ENCODE measurements around the gene ROR1. TPM values are rescaled to one million over a fixed set of nuclear protein-coding genes. Genes with fewer than 3 reads are reported as not detected.

The ROR1 gene
- total RNA-seq, 1 experiment from 2014 or later: 2.7 TPM

GRCh38 chr1:63866084-63866483 lies 92.3 kb downstream of the ROR1 start:
- Histone ChIP-seq H3K9me2 (ENCODE audit: insufficient read depth) (no peaks in the 10 kb centered on the region), H3K27me3 (ENCODE audit: insufficient read depth, low read length) (no peaks in the 10 kb centered on the region), H3K4me1 (ENCODE audit: control insufficient read depth in 1 of 2, insufficient read depth in 2 of 2, low read length in 2 of 2) (peaks cover 3 to 17% of the 10 kb centered on the region in 2 experiments; a peak in 3 of 4 replicates), H3K27ac (ENCODE audit: low read depth, low read length) (no peak overlapping the region), H3K9ac (ENCODE audit: low read length) (no peak overlapping the region), H3K4me3 (replicated peaks in 1 of 2; ENCODE audit: low read depth in 1 of 2, low read length in 2 of 2) (no peak overlapping the region), H4K20me1 (ENCODE audit: insufficient read depth) (no peaks in the 10 kb centered on the region), H3K36me3 (ENCODE audit: control insufficient read depth in 1 of 2, insufficient read depth in 2 of 2, low read length in 2 of 2) (no peaks in the 10 kb centered on the region), H3K4me2 (ENCODE audit: low read length) (no peak overlapping the region), H3K79me2 (ENCODE audit: insufficient read depth, low read length) (no peaks in the 10 kb centered on the region), H3K9me3 (ENCODE audit: control insufficient read depth in 1 of 2, insufficient read depth in 1 of 2, low read depth in 1 of 2, low read length in 2 of 2) (no peaks in the 10 kb centered on the region), H2AFZ (ENCODE audit: low read depth, low read length, poor library complexity, severe bottlenecking) (no peak overlapping the region)
- RAD21 ChIA-PET (ENCODE audit: low non-redundant PET in 1 of 2, low total read pairs in 2 of 2, uncharacterized antibody in 2 of 2, unreplicated experiment in 2 of 2): no interaction called here
- TF ChIP-seq, protein P1, sequence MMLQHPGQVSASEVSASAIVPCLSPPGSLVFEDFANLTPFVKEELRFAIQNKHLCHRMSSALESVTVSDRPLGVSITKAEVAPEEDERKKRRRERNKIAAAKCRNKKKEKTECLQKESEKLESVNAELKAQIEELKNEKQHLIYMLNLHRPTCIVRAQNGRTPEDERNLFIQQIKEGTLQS (IDR thresholded peaks at IDR 0.05): no peak
- TF ChIP-seq RAD21 (IDR thresholded peaks at IDR 0.05; ENCODE audit: low read depth) (no peak), ELF1 (IDR thresholded peaks at IDR 0.05; ENCODE audit: borderline replicate concordance, low read depth) (no peak), ZBTB33 (IDR thresholded peaks at IDR 0.05; ENCODE audit: extremely low read depth, insufficient replicate concordance, low read length) (no peak), ZNF274 (IDR thresholded peaks at IDR 0.05; ENCODE audit: low read depth, low read length) (no peak), SIN3A (IDR thresholded peaks at IDR 0.05; ENCODE audit: low read depth) (no peak)
- intact Hi-C loops (cut with micrococcal nuclease): no loop called here
- CTCF ChIA-PET: interaction anchor here (0.8 kb wide), 1 partner anchor 192 kb away, joined by 3 read pairs; no protein-coding TSS in a partner anchor
- BruUV-seq (replicated peaks): no TSS peak
- POLR2A ChIA-PET: no interaction called here
- no peak for ATAC-seq
- no peak for DNase-seq (ENCODE audit: low read depth, low spot score)

All from HCT116 (cell line).